Measurements from ENCODE around the gene MRPL46. TPM values are rescaled to one million over a fixed set of nuclear protein-coding genes. Genes with fewer than 3 reads are reported as not detected.

The MRPL46 gene
- total and polyA plus RNA-seq, 2 of the 8 experiments (the other 6 are each of a cell fraction or from before 2014, with no cell fraction given): 17.2 to 24.5 TPM

DNA sequence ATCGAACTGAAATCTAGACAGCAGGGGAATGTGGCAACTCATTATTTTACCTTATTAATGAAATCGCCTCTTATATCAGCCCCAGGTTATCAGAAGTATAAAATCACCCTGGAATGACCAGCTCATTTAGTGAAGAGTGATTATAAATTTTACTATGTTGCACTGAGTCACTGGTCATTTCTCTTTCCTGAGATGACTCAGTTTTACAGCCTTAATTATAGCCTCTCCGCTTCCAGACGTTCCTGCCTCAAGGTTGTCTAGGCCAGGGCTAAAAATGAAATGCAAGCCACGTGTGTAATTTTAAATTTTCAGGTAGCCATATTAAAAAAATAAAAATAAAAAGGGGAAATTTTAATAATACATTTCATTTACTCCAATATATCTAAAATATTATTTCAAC is 46.0 kb upstream of the MRPL46 start (continued):
- no peak for TF ChIP-seq CREB1 (IDR thresholded peaks at IDR 0.05)
- TF ChIP-seq, protein P1, sequence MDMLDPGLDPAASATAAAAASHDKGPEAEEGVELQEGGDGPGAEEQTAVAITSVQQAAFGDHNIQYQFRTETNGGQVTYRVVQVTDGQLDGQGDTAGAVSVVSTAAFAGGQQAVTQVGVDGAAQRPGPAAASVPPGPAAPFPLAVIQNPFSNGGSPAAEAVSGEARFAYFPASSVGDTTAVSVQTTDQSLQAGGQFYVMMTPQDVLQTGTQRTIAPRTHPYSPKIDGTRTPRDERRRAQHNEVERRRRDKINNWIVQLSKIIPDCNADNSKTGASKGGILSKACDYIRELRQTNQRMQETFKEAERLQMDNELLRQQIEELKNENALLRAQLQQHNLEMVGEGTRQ (IDR thresholded peaks at IDR 0.05; ENCODE audit: low read length): no peak
- no peak for TF ChIP-seq BCL11A (IDR thresholded peaks at IDR 0.05; ENCODE audit: low read depth in 2 of 2, low read length in 2 of 2)
- no peak for TF ChIP-seq SRF (IDR thresholded peaks at IDR 0.05; ENCODE audit: low read depth, low read length)

Measured in H1 (cell line).